HG03060 (cell line): ENCODE data around the gene PILRB.
"Not testable (repeated sequence)": the region's sequence is repeated elsewhere in the genome, so short reads cannot be mapped to it uniquely, and the experiment has no call there.

ENCODE experiments used
- ATAC-seq: cut with Tn5 transposase; IDR thresholded peaks from one replicate; pipeline ENCODE4 v1.9.1; 2021; ENCODE audit warnings: low read depth, moderate number of reproducible peaks; ENCODE audit not compliant: unreplicated experiment

The PILRB gene

GRCh38 chr7:100373870-100374598, 16.1 kb downstream of the PILRB start:
- not testable (repeated sequence) for ATAC-seq

- no peak for ATAC-seq
Observed at GRCh38 chr7:100374601-100375000, 16.7 kb downstream of the PILRB start.

GRCh38 chr7:100376066-100376465, 18.1 kb downstream of the PILRB start:
- ATAC-seq: no peak

GRCh38 chr7:100378114-100378755, 20.3 kb downstream of the PILRB start:
- ATAC-seq: no peak

- ATAC-seq: no peak
Observed at GRCh38 chr7:100380196-100380595, 22.3 kb downstream of the PILRB start.

- not testable (repeated sequence) for ATAC-seq
Observed at GRCh38 chr7:100381531-100382233, 23.8 kb downstream of the PILRB start.

GRCh38 chr7:100382234-100382853, 24.4 kb downstream of the PILRB start:
- not testable (repeated sequence) for ATAC-seq

GRCh38 chr7:100384628-100385294, 26.8 kb downstream of the PILRB start:
- no peak for ATAC-seq

- ATAC-seq: no peak
Observed at GRCh38 chr7:100386940-100387339, 29.0 kb downstream of the PILRB start.

GRCh38 chr7:100387695-100388094, 29.8 kb downstream of the PILRB start:
- ATAC-seq: no peak

GRCh38 chr7:100389437-100390088, 31.6 kb downstream of the PILRB start:
- ATAC-seq: no peak

- no peak for ATAC-seq
Observed at GRCh38 chr7:100390286-100391009, 32.5 kb downstream of the PILRB start.

- no peak for ATAC-seq
Observed at GRCh38 chr7:100393233-100393905, 35.5 kb downstream of the PILRB start.

- no peak for ATAC-seq
Observed at GRCh38 chr7:100394077-100394476, 36.2 kb downstream of the PILRB start.

- peak; percentile 84 for ATAC-seq
Observed at GRCh38 chr7:100396421-100396982, 38.6 kb downstream of the PILRB start.

GRCh38 chr7:100397315-100398081, 39.6 kb downstream of the PILRB start:
- no peak for ATAC-seq

GRCh38 chr7:100398239-100398638, 40.3 kb downstream of the PILRB start:
- ATAC-seq: no peak

GRCh38 chr7:100400041-100400440, 42.1 kb downstream of the PILRB start:
- ATAC-seq: no peak
